GM12878 (cell line): Measurements from ENCODE around the gene SYT1. TPM values are rescaled to one million over a fixed set of nuclear protein-coding genes. Genes with fewer than 3 reads are reported as not detected.
A peak's percentile ranks its signal among the peaks of the same experiment; 100 is the strongest.

Experiments used
- ATAC-seq: fragments of 200-7000 bp; cut with Tn5 transposase; 3 replicates; pipeline ENCODE4 v1.9.1; 2020; ENCODE audit warnings: mild to moderate bottlenecking, moderate library complexity
- BruUV-seq: library from RNA; stranded (reverse); fragments of 400-500 nt; replicated peaks from 2 replicates; lab custom pipeline; 2021; lab: Mats Ljungman, UMichigan
- CTCF ChIA-PET: fragments of 300-600 bp; sonication (Branson Sonifier 250); formaldehyde crosslinking; extraction: SDS; loops from one replicate; lab custom pipeline; 2021; ENCODE audit warnings: inconsistent platforms; lab: Yijun Ruan, JAX
- POLR2A ChIA-PET: fragments of 350-600 bp; formaldehyde crosslinking; extraction: SDS; loops from one replicate; lab custom pipeline; 2021; ENCODE audit warnings: inconsistent platforms; lab: Charles Lee
- RAD21 ChIA-PET: fragments of 300-600 bp; sonication (Branson Sonifier 250); formaldehyde crosslinking; loops from one replicate; lab custom pipeline; 2023; ENCODE audit warnings: antibody characterized with exemption; ENCODE audit not compliant: unreplicated experiment; lab: Charles Lee
- SMC1A ChIA-PET: fragments of 300-600 bp; sonication (Branson Sonifier 250); formaldehyde crosslinking; loops from one replicate; lab custom pipeline; 2023; ENCODE audit not compliant: unreplicated experiment, uncharacterized antibody; lab: Charles Lee
- DNase-seq: peaks from one replicate; pipeline ENCODE4 v3.0.0-alpha.2; 2011; ENCODE audit warnings: low read depth, low spot score
- FAIRE-seq: peaks from 3 replicates; lab custom pipeline; 2011; peaks lifted over from hg19 to GRCh38; lab: Jason Lieb, UNC
- H2AFZ ChIP-seq: 2 replicates; pipeline ENCODE4 v1.6.0; 2011; ENCODE audit warnings: low read depth, low read length, control low read depth; ENCODE audit not compliant: control insufficient read depth
- H3K27ac ChIP-seq: 2 replicates; pipeline ENCODE4 v1.5.1; 2011; ENCODE audit warnings: control low read depth; ENCODE audit not compliant: control insufficient read depth, insufficient read depth
- H3K27me3 ChIP-seq, 2 experiments: replicated peaks in 1 of 2; 2 replicates each; pipeline versions ENCODE4 v1.6.0 to v1.6.1; 2011; ENCODE audit warnings: low read length in 1 of 2; ENCODE audit not compliant: control insufficient read depth in 2 of 2, insufficient read depth in 2 of 2
- H3K36me3 ChIP-seq, 2 experiments: 2 replicates each; pipeline ENCODE4 v1.5.1; 2011; ENCODE audit warnings: low read length in 1 of 2; ENCODE audit not compliant: control insufficient read depth in 2 of 2, insufficient read depth in 2 of 2
- H3K4me1 ChIP-seq: 2 replicates; pipeline ENCODE4 v1.6.1; 2011; ENCODE audit warnings: mild to moderate bottlenecking, low read length, moderate library complexity, mixed read lengths; ENCODE audit not compliant: control insufficient read depth, insufficient read depth
- H3K4me2 ChIP-seq: 2 replicates; pipeline ENCODE4 v1.6.0; 2011; ENCODE audit warnings: control low read depth; ENCODE audit not compliant: control insufficient read depth, insufficient read depth
- H3K4me3 ChIP-seq: fragments of 200-600 bp; sonication (generic); 2 replicates; pipeline ENCODE4 v1.5.1; 2016
- H3K79me2 ChIP-seq: 2 replicates; pipeline ENCODE4 v1.6.0; 2011; ENCODE audit warnings: low read length; ENCODE audit not compliant: control insufficient read depth, insufficient read depth
- H3K9ac ChIP-seq: 2 replicates; pipeline ENCODE4 v1.8.0; 2011; ENCODE audit warnings: low read length, control low read depth, mixed read lengths; ENCODE audit not compliant: control insufficient read depth, insufficient read depth
- H3K9me3 ChIP-seq: replicated peaks from 3 replicates; pipeline ENCODE4 v1.5.1; 2011; ENCODE audit warnings: mild to moderate bottlenecking, low read length; ENCODE audit not compliant: control insufficient read depth, insufficient read depth
- H4K20me1 ChIP-seq: 2 replicates; pipeline ENCODE4 v1.6.0; 2011; ENCODE audit not compliant: control insufficient read depth, insufficient read depth
- CBX3 ChIP-seq: fragments of 200-600 bp; sonication (generic); IDR thresholded peaks from 2 replicates; pipeline ENCODE4 v1.6.1; 2016; ENCODE audit warnings: low read depth, borderline replicate concordance
- CHD1 ChIP-seq: IDR thresholded peaks from 2 replicates; pipeline ENCODE4 v1.6.1; 2012; ENCODE audit warnings: low read depth, low read length, improper control_type of control experiment
- EGR1 ChIP-seq, 2 experiments: IDR thresholded peaks; 1 replicate in 1 of 2; 2 replicates in 1 of 2; pipeline ENCODE4 v1.6.1; 2011 to 2012; ENCODE audit warnings: low read depth in 2 of 2, low read length in 2 of 2, borderline replicate concordance in 1 of 2, mild to moderate bottlenecking in 1 of 2, moderate library complexity in 1 of 2
- IKZF2 ChIP-seq, 2 experiments: fragments of 450-650 bp; IDR thresholded peaks; 2 replicates each; pipeline ENCODE4 v1.6.1; 2017; ENCODE audit warnings: mild to moderate bottlenecking in 2 of 2, moderate library complexity in 2 of 2
- NFXL1 ChIP-seq: fragments of 450-650 bp; IDR thresholded peaks from 2 replicates; pipeline ENCODE4 v1.6.1; 2017; ENCODE audit warnings: antibody characterized with exemption, mild to moderate bottlenecking, borderline replicate concordance
- NR2C2 ChIP-seq: IDR thresholded peaks from 2 replicates; pipeline ENCODE4 v1.6.1; 2011; ENCODE audit warnings: borderline replicate concordance, low read depth; ENCODE audit not compliant: control insufficient read depth, insufficient read length
- PKNOX1 ChIP-seq: fragments of 450-650 bp; IDR thresholded peaks from 2 replicates; pipeline ENCODE4 v1.6.1; 2016; ENCODE audit warnings: mild to moderate bottlenecking
- POLR2AphosphoS2 ChIP-seq: IDR thresholded peaks from 2 replicates; pipeline ENCODE4 v1.6.1; 2011; ENCODE audit warnings: low read depth, mild to moderate bottlenecking, low read length, improper control_type of control experiment, moderate library complexity
- POU2F2 ChIP-seq: IDR thresholded peaks from 3 replicates; pipeline ENCODE4 v1.6.1; 2011; ENCODE audit warnings: low read depth, mild to moderate bottlenecking, low read length, borderline replicate concordance
- STAT1 ChIP-seq: fragments of 450-650 bp; conservative IDR thresholded peaks from 2 replicates; pipeline ENCODE4 v1.6.1; 2014; ENCODE audit warnings: antibody characterized with exemption, mild to moderate bottlenecking
- SUZ12 ChIP-seq: fragments of 200-600 bp; sonication (generic); IDR thresholded peaks from one replicate; pipeline ENCODE4 v1.6.1; 2018; ENCODE audit warnings: antibody characterized with exemption, mild to moderate bottlenecking; ENCODE audit not compliant: unreplicated experiment
- USF1 ChIP-seq: IDR thresholded peaks from 2 replicates; pipeline ENCODE4 v1.6.1; 2011; ENCODE audit warnings: borderline replicate concordance, low read depth, mild to moderate bottlenecking, moderate library complexity, mixed read lengths, low read length; ENCODE audit not compliant: insufficient read depth; ENCODE audit errors: extremely low read length
- YY1 ChIP-seq: IDR thresholded peaks from 2 replicates; pipeline ENCODE4 v1.6.1; 2011; ENCODE audit warnings: low read depth, mild to moderate bottlenecking, low read length
- WGBS: methylation state at CpG from one replicate; pipeline ENCODE4 v1.1.6; 2016; ENCODE audit warnings: low lambda C conversion rate; ENCODE audit not compliant: insufficient replicate concordance, insufficient coverage; ENCODE audit errors: missing lambda C conversion rate; 5-methylcytosine and 5-hydroxymethylcytosine counted together
- in situ Hi-C: fragments of 300-500 bp; cut with MboI; formaldehyde crosslinking; loops from 9 replicates; pipeline ENCODE4 v1.14.3; 2018; ENCODE audit warnings: mixed read lengths
- intact Hi-C: fragments of 100-400 bp; cut with micrococcal nuclease; formaldehyde crosslinking; loops from one replicate; pipeline ENCODE4 v1.14.2; 2022; ENCODE audit not compliant: unreplicated experiment
- polyA plus RNA-seq, 11 experiments: library from polyadenylated mRNA; depleted of rRNA in 4 of 11; unstranded in 6 of 11; stranded (reverse) in 5 of 11; fragments of >200 nt; fragmentation: Nextera tagmentation in 4 of 11; fragmentation: Illumina TruSeq in 1 of 11; extraction: Ambion mirVana in 4 of 11; extraction: Trizol in 1 of 11; gene quantifications; 1 replicate in 1 of 11; 2 replicates in 10 of 11; pipeline versions ENCODE4 v1.2.1 to v1.2.3, GENCODE V29; 2011 to 2016; ENCODE audit warnings: inconsistent platforms in 2 of 11, missing spikeins in 2 of 11, low read depth in 1 of 11
- total RNA-seq, 4 experiments: library from RNA; depleted of rRNA in 3 of 4; stranded (reverse); fragments of >200 nt in 3 of 4; fragmentation: Illumina TruSeq in 1 of 4; extraction: Trizol in 1 of 4; gene quantifications; 2 replicates each; pipeline versions ENCODE4 v1.2.1 to v1.2.3, GENCODE V29; 2013 to 2021

SYT1 gene
- total and polyA plus RNA-seq, 10 of the 15 experiments (the other 5 are each of a cell fraction or from before 2014, with no cell fraction given), result 0.10 to 0.28 TPM; not detected in 8

DNA sequence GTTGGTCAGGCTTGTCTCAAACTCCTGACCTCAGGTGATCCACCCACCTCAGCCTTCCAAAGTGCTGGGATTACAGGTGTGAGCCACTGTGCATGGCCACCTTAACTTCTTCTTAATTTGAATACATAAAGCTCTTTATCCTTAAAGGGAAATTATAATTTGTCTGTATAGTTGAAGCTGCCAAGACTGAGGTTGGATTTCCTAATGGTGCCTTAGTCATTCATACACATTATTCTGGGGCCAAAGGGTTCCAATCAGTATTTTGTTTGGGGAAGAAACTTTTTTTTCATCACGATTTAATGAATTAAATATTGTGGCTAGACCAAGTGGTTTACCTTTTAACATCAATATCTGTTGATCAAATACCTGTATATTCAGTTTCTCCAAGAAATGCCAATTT is 135.9 kb downstream of the SYT1 start:
- ChIA-PET CTCF (interaction anchor here (1.0 kb wide), 1 partner anchor 9 kb away, joined by 3 read pairs; no protein-coding TSS in a partner anchor), RAD21 (no interaction called here), SMC1A (no interaction called here), POLR2A (no interaction called here)
- TF ChIP-seq POLR2AphosphoS2 (no peak), CHD1 (no peak), CBX3 (no peak), NR2C2 (no peak), POU2F2 (no peak), EGR1 (IDR thresholded peaks at IDR 0.05; ENCODE audit: borderline replicate concordance in 1 of 2, low read depth in 2 of 2, low read length in 2 of 2) (no peak)
- WGBS, result 0% methylated on average over 1 of the region's 1 CpG
- Histone ChIP-seq H3K27ac (no peak overlapping the region), H3K9me3 (no peaks in the 10 kb centered on the region), H3K79me2 (no peaks in the 10 kb centered on the region), H2AFZ (no peak overlapping the region), H3K4me1 (no peaks in the 10 kb centered on the region), H3K27me3 (no peaks in the 10 kb centered on the region; a peak in 1 of 4 replicates), H3K4me2 (no peak overlapping the region), H3K4me3 (no peak overlapping the region), H3K36me3 (no peaks in the 10 kb centered on the region), H4K20me1 (no peaks in the 10 kb centered on the region), H3K9ac (no peak overlapping the region)
- FAIRE-seq (no peak), ATAC-seq (no peak), DNase-seq (no peak)
- BruUV-seq, result no TSS peak
- intact Hi-C loops (loop anchor here (10.0 kb wide), 2 partner anchors 436 to 536 kb away; no protein-coding TSS in a partner anchor), in situ Hi-C loops (no loop called here)

DNA sequence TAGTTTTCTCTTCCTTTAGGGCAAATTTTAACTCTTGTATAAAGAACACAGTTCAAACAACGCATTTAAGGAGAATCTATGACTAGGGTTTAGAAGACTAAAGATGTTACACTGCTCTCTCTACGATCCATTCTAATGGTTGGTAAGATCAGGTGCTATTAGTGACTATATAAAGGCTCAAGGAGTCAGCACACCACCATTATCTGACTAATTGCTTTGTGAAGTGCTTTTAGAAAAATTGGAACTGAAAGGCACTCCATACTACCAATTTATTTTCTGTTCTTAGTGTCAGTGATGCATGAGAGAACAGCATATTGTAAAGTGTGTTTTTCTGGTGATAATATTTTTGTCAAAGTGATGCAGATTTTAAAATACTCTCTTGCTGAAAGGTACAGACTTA is 136.8 kb downstream of the SYT1 start:
- ChIA-PET POLR2A (no interaction called here), RAD21 (no interaction called here), SMC1A (interaction anchor here (2.0 kb wide), 1 partner anchor 19 kb away, joined by 6 read pairs; no protein-coding TSS in a partner anchor), CTCF (no interaction called here)
- Histone ChIP-seq H3K4me3 (no peak overlapping the region), H4K20me1 (no peaks in the 10 kb centered on the region), H3K27me3 (no peaks in the 10 kb centered on the region; a peak in 1 of 4 replicates), H3K4me2 (no peak overlapping the region), H2AFZ (no peak overlapping the region), H3K9ac (no peak overlapping the region), H3K27ac (no peak overlapping the region), H3K4me1 (no peaks in the 10 kb centered on the region), H3K36me3 (no peaks in the 10 kb centered on the region), H3K9me3 (no peaks in the 10 kb centered on the region), H3K79me2 (no peaks in the 10 kb centered on the region)
- ATAC-seq (peak; percentile 77), DNase-seq (no peak), FAIRE-seq (no peak)
- 6% methylated on average over 2 of the region's 2 CpGs for WGBS
- BruUV-seq, result no TSS peak
- in situ Hi-C loops (no loop called here), intact Hi-C loops (loop anchor here (10.0 kb wide), 2 partner anchors 437 to 537 kb away; no protein-coding TSS in a partner anchor)
- TF ChIP-seq STAT1 (no peak), SUZ12 (no peak), YY1 (no peak), IKZF2 (IDR thresholded peaks at IDR 0.05) (no peak), NFXL1 (no peak), USF1 (no peak), PKNOX1 (no peak)
